Measurements from ENCODE around the gene SYK. TPM values are rescaled to one million over a fixed set of nuclear protein-coding genes. Genes with fewer than 3 reads are reported as not detected.

SYK gene
- total RNA-seq, 1 donor from 2014 or later: 0.55 TPM

GRCh38 chr9:90942555-90942954, 140.9 kb downstream of the SYK start:
- H3K27ac Mint-ChIP-seq (ENCODE audit: unreplicated experiment): no peak overlapping the region
- peaks cover 7% of the 10 kb centered on the region for H3K9me3 Mint-ChIP-seq (ENCODE audit: low read depth)
- H3K27me3 Mint-ChIP-seq (ENCODE audit: low read depth): no peaks in the 10 kb centered on the region
- H3K4me3 Mint-ChIP-seq (ENCODE audit: unreplicated experiment): no peak overlapping the region
- no peak for TF ChIP-seq CTCF (IDR thresholded peaks at IDR 0.05)
- no peaks in the 10 kb centered on the region for H3K36me3 Mint-ChIP-seq (ENCODE audit: low read depth)
- peaks cover 3% of the 10 kb centered on the region for H3K4me1 Mint-ChIP-seq (ENCODE audit: low read depth)
- DNase-seq (ENCODE audit: low spot score): no peak

- no peak overlapping the region for H3K27ac Mint-ChIP-seq (ENCODE audit: unreplicated experiment)
- H3K27me3 Mint-ChIP-seq (ENCODE audit: low read depth): no peaks in the 10 kb centered on the region
- H3K9me3 Mint-ChIP-seq (ENCODE audit: low read depth): peaks cover 7% of the 10 kb centered on the region
- no peaks in the 10 kb centered on the region for H3K36me3 Mint-ChIP-seq (ENCODE audit: low read depth)
- no peak for DNase-seq (ENCODE audit: low spot score)
- TF ChIP-seq CTCF (IDR thresholded peaks at IDR 0.05): no peak
- H3K4me1 Mint-ChIP-seq (ENCODE audit: low read depth): peaks cover 3% of the 10 kb centered on the region
- no peak overlapping the region for H3K4me3 Mint-ChIP-seq (ENCODE audit: unreplicated experiment)
These were observed 141.7 kb downstream of the SYK start for GRCh38 chr9:90943341-90943740.

- no peak overlapping the region for H3K4me3 Mint-ChIP-seq (ENCODE audit: unreplicated experiment)
- peaks cover 7% of the 10 kb centered on the region for H3K9me3 Mint-ChIP-seq (ENCODE audit: low read depth)
- no peaks in the 10 kb centered on the region for H3K27me3 Mint-ChIP-seq (ENCODE audit: low read depth)
- TF ChIP-seq CTCF (IDR thresholded peaks at IDR 0.05): no peak
- H3K36me3 Mint-ChIP-seq (ENCODE audit: low read depth): no peaks in the 10 kb centered on the region
- H3K4me1 Mint-ChIP-seq (ENCODE audit: low read depth): peaks cover 4% of the 10 kb centered on the region
- H3K27ac Mint-ChIP-seq (ENCODE audit: unreplicated experiment): no peak overlapping the region
- no peak for DNase-seq (ENCODE audit: low spot score)
These were observed 143.7 kb downstream of the SYK start for GRCh38 chr9:90945336-90945735.

- no peak for TF ChIP-seq CTCF (IDR thresholded peaks at IDR 0.05)
- Mint-ChIP-seq H3K4me3 (ENCODE audit: unreplicated experiment) (no peak overlapping the region), H3K4me1 (ENCODE audit: low read depth) (peaks cover 9% of the 10 kb centered on the region), H3K27me3 (ENCODE audit: low read depth) (no peaks in the 10 kb centered on the region), H3K27ac (ENCODE audit: unreplicated experiment) (no peak overlapping the region), H3K9me3 (ENCODE audit: low read depth) (no peaks in the 10 kb centered on the region), H3K36me3 (ENCODE audit: low read depth) (no peaks in the 10 kb centered on the region)
- no peak for DNase-seq (ENCODE audit: low spot score)
These were observed 145.4 kb downstream of the SYK start for GRCh38 chr9:90946982-90947381.

Other genes starting within 250 kb of the SYK start
- gene DIRAS2, start 159.0 kb upstream of the SYK start, total RNA-seq: 10.5 to 20.2 TPM (median 10.9 TPM) in 3 replicates